ENCODE results near the gene DCHS1.

DNA sequence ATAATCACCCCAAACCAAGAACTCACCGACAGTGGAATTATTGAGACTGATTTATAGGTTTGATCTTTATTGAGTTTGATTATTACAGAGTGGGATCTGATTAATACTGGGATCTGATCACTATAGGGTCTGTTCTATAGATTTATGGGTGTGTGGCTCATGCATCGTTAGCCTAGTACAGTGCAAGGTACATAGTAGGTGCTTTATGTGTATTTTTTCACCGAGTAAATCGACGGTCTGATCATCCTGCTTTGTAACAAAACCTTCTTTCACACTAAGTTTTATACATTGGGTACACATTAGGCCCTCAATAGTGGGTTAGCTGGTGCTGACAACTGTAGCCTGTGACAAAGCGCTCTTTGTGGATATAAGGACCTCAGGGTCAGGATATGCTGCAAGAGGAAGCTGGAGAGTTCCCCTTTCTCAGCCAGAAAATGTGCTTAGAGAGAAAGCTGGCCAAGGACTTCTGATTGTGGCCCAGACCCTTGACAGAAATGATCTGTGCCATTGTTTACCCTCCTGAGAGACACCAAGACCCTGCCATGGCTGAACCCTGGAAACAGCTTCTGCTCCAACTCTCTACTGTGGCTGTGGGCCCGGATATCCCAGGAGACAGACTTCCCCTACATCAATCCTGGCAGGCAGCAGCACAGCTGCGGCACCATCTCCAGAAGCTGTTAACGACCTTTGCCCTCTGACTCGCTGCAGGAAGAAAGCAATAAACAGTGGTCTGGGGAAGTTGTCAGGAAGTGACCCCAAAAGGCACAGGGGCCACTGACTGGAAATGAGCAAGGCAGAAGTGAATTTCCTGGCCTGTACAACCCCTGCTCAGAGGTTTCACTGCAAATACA is 20.3 kb downstream of the DCHS1 start:
- TF ChIP-seq TCF12 (IDR thresholded peaks at IDR 0.05; ENCODE audit: low read depth, low read length) (no peak), MEF2B (IDR thresholded peaks at IDR 0.05; ENCODE audit: partially characterized antibody, poor library complexity, severe bottlenecking) (no peak), POLR2A (IDR thresholded peaks at IDR 0.05; ENCODE audit: low read depth, low read length) (no peak), MEF2A (IDR thresholded peaks at IDR 0.05; ENCODE audit: insufficient read depth, low read depth, low read length) (no peak), POLR2AphosphoS5 (IDR thresholded peaks at IDR 0.05; ENCODE audit: low read length) (no peak), EGR1 (IDR thresholded peaks at IDR 0.05; ENCODE audit: borderline replicate concordance in 1 of 2, low read depth in 2 of 2, low read length in 2 of 2) (no peak), BRCA1 (IDR thresholded peaks at IDR 0.05; ENCODE audit: low read depth, low read length) (no peak), SP1 (IDR thresholded peaks at IDR 0.05; ENCODE audit: low read depth, low read length) (no peak), ZSCAN29 (IDR thresholded peaks at IDR 0.05) (no peak), TARDBP (IDR thresholded peaks at IDR 0.05; ENCODE audit: borderline replicate concordance) (no peak), SRF (IDR thresholded peaks at IDR 0.05; ENCODE audit: low read depth in 2 of 2, low read length in 2 of 2) (no peak)
- TF ChIP-seq, protein P1, sequence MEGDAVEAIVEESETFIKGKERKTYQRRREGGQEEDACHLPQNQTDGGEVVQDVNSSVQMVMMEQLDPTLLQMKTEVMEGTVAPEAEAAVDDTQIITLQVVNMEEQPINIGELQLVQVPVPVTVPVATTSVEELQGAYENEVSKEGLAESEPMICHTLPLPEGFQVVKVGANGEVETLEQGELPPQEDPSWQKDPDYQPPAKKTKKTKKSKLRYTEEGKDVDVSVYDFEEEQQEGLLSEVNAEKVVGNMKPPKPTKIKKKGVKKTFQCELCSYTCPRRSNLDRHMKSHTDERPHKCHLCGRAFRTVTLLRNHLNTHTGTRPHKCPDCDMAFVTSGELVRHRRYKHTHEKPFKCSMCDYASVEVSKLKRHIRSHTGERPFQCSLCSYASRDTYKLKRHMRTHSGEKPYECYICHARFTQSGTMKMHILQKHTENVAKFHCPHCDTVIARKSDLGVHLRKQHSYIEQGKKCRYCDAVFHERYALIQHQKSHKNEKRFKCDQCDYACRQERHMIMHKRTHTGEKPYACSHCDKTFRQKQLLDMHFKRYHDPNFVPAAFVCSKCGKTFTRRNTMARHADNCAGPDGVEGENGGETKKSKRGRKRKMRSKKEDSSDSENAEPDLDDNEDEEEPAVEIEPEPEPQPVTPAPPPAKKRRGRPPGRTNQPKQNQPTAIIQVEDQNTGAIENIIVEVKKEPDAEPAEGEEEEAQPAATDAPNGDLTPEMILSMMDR (IDR thresholded peaks at IDR 0.05 in 2 of 3, conservative IDR thresholded peaks at IDR 0.05 in 1 of 3; ENCODE audit: control insufficient read depth in 2 of 3, extremely low read depth in 1 of 3, insufficient read depth in 1 of 3, low read depth in 3 of 3, low read length in 3 of 3): no peak
- TF ChIP-seq, protein P2, sequence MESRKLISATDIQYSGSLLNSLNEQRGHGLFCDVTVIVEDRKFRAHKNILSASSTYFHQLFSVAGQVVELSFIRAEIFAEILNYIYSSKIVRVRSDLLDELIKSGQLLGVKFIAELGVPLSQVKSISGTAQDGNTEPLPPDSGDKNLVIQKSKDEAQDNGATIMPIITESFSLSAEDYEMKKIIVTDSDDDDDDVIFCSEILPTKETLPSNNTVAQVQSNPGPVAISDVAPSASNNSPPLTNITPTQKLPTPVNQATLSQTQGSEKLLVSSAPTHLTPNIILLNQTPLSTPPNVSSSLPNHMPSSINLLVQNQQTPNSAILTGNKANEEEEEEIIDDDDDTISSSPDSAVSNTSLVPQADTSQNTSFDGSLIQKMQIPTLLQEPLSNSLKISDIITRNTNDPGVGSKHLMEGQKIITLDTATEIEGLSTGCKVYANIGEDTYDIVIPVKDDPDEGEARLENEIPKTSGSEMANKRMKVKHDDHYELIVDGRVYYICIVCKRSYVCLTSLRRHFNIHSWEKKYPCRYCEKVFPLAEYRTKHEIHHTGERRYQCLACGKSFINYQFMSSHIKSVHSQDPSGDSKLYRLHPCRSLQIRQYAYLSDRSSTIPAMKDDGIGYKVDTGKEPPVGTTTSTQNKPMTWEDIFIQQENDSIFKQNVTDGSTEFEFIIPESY (IDR thresholded peaks at IDR 0.05): no peak

Data from GM12878 (cell line).